GM21381 (cell line): ENCODE data around the gene LZTFL1.

Source experiments
- ATAC-seq: cut with Tn5 transposase; IDR thresholded peaks from one replicate; pipeline ENCODE4 v1.9.1; 2021; ENCODE audit warnings: mild to moderate bottlenecking, moderate library complexity; ENCODE audit not compliant: unreplicated experiment

The LZTFL1 gene

GRCh38 chr3:45814322-45814721, 27.6 kb downstream of the LZTFL1 start:
- ATAC-seq: no peak

GRCh38 chr3:45807681-45808540, 34.0 kb downstream of the LZTFL1 start:
- no peak for ATAC-seq

GRCh38 chr3:45807133-45807532, 34.8 kb downstream of the LZTFL1 start:
- ATAC-seq: no peak

GRCh38 chr3:45806072-45806471, 35.8 kb downstream of the LZTFL1 start:
- no peak for ATAC-seq

GRCh38 chr3:45803252-45803935, 38.5 kb downstream of the LZTFL1 start:
- ATAC-seq: no peak

- ATAC-seq: no peak
These were observed 39.8 kb downstream of the LZTFL1 start for GRCh38 chr3:45802146-45802545.

- no peak for ATAC-seq
These were observed 41.3 kb downstream of the LZTFL1 start for GRCh38 chr3:45800611-45801010.

GRCh38 chr3:45799586-45799985, 42.3 kb downstream of the LZTFL1 start:
- ATAC-seq: no peak

GRCh38 chr3:45798034-45798433, 43.9 kb downstream of the LZTFL1 start:
- no peak for ATAC-seq

- ATAC-seq: no peak
These were observed 44.8 kb downstream of the LZTFL1 start for GRCh38 chr3:45796902-45797637.

- ATAC-seq: no peak
These were observed 45.8 kb downstream of the LZTFL1 start, which contains the start of gene SLC6A20 for GRCh38 chr3:45795882-45796765. Gene SLC6A20, minus strand, starts transcription at chr3:45796536. Its CDS starts 117 bp downstream, at chr3:45796419.

- ATAC-seq: no peak
These were observed 46.4 kb downstream of the LZTFL1 start for GRCh38 chr3:45795509-45795881.

GRCh38 chr3:45794660-45795059, 47.3 kb downstream of the LZTFL1 start:
- no peak for ATAC-seq

- no peak for ATAC-seq
These were observed 47.8 kb downstream of the LZTFL1 start for GRCh38 chr3:45794177-45794560.

- ATAC-seq: no peak
These were observed 48.3 kb downstream of the LZTFL1 start for GRCh38 chr3:45793482-45794176.

- ATAC-seq: no peak
These were observed 49.3 kb downstream of the LZTFL1 start for GRCh38 chr3:45792516-45793172.

- ATAC-seq: no peak
These were observed 49.9 kb downstream of the LZTFL1 start for GRCh38 chr3:45792036-45792435.

- no peak for ATAC-seq
These were observed 51.3 kb downstream of the LZTFL1 start for GRCh38 chr3:45790596-45790995.

- ATAC-seq: no peak
These were observed 52.6 kb downstream of the LZTFL1 start for GRCh38 chr3:45789235-45789812.
